NCI-H2171 (cell line): ENCODE data around the gene MATN1.

Source experiments
- DNase-seq: peaks from one replicate; lab custom pipeline; 2025; lab: John Stamatoyannopoulos, UW

MATN1 gene

DNA sequence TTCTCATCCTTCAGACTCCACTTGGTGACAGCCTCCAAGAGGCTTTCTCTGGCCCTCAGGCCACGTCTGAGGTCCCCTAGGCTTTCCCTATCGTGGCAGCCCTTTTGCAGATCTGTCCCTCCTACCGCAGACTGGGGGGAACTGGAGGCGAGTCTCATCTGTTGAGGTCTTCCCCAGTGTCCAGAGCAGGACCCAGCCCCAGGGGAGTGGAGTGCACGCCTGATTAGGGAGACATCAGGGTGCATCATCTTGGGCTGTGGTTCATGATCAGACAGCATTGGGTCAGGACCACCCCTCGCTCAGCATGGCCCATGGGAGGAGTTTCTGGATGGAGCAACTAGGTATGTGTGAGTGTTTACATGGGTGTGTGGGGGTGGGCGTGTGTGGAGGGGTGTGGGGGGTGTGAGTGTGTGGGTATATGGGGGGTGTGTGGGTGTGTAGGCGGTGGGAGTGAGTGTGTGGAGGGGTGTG, 8.5 kb upstream of the MATN1 start:
- DNase-seq: no peak

DNA sequence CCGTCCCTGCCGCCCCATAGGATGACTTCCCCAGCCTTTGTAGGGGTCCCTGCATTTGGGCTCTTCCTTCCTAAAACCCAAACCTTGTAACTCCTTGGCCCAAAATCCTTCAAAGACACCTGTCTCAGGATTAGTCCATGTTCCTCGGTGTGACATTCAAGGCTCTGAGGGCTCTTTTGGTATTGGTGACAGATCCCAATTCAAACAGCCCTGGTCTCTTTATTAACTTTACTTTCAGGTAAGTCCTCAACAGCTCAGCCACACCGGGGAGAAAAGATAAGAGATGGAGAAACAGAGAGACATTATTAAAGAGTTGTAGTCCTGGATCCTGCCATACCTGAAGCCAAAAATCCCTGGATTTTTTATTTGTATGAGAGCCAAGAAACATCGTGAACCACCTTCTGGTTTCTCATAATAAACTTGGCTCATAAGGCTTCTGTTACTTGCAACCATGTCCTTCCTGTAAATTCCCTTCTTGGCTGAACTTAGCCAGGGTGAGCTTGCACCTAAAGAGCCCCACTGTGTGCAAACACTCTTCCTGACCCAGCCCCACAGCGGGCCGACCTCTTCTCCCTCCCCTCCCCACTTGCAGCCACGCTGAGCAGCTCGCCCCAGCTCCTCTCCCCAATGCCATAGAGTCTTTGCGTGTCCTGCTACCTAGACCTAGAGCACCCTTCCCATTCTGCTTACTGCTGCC, 7.9 kb upstream of the MATN1 start:
- no peak for DNase-seq

DNA sequence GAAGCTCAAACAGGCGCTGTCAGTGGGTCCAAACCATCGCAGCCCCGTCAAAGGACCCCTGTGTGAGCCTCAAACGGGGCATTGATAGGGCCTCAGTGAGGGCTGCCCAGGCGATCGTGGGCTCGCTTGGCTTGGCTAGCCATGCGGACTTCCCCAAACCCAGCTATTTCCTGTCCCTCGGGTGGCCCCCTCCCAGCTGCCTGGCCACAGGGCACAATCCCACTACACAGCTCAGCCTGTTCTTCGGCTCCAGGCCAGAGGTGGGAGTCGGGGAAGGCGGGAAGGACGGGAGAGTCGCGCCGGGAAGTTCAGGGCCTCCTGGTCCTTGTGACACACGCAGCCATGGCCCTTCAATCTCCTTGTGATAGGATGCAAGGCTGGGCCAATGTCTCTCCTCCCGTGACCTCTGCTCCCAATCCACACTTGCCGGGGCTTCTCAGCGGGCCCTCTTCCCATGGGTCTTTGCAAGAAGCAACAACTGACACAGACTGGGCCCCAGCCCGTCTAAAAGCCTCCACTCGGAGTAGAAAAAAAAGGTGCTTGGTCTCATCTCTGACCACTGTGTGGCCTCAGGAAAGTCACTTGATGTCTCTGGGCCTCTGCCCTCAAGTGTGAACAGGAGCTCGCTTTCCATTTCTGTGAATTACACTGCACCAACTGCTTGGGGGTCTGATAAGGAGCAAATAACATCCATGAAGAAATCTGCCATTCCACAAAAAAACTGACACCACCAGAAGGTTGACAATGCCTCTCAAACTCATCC, 7.1 kb upstream of the MATN1 start:
- DNase-seq: no peak

DNA sequence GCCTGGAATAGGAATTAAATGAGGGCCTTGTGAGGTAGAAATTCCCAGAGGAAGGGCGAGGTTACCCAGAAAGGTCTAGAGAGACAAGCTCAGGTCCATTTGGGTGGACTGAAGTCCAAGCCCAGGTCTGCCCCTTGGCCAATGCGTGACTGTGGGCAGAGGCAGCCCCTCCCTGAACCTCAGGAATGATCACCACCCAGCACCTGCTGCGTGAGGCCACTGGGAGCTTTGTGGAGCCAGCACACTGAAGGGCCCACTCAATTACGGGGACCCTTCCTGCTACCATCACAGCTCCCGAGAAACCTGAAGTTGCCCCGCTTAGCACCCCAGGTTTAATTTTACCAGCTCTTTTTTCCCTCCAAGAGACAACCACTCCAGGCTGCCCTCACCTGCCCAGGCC, 6.5 kb upstream of the MATN1 start:
- DNase-seq: no peak

DNA sequence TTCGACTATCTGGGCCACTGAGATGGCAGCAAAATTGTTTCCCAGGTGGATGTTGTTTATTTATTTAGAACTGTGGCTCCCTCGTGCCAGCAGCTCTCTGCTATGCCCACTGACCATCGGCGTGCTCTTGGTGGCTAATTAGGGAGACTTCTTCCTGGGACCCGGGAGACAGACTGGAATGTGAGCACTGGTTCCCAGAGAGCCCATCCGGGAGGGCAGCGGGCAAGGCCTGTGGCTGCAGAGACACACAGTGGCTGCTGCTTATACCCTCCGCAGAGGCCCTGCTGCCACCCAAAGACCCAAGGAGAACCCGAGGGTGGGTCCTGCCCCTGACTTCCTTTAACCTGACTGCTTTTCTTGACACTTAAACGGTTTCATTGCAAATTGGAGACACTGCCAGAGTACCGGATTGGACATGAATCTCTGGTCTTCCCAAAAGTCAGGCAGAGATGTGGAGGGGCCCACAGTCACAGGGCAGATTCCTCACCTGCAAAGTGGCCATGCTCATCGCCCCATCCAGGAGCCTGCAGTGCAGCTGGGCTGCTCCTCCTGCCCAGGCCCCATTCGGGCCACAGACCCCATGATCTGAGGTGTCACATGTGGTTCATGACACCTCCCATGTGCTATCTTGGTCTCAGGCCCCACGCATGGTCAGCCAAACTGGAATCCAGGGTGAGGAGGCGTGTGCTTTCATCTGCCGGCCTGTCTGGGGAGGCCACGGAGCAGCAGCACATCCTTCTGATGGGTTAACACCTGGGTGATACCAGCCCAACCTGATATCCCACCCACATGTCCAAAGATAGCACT, 5.7 kb upstream of the MATN1 start:
- DNase-seq: no peak

DNA sequence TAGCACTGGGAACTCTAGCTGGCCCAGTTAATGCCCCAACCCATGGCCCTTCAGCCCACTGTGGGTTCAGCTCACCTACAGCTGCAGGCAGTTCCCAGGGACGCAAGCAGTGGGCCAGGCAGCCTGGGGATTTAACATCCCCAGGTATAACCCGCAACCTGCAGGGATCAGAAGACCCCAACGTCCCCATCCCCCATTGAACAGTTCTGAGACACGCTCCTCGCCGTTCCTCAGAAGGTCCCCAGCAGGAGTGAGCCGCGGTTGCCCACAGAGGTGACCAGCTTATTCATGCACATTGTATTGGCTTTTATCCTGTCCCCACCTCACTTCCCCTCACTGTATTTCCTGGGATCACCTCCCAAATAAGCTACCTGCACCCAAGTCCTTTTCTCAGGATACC, 5.0 kb upstream of the MATN1 start:
- no peak for DNase-seq

DNA sequence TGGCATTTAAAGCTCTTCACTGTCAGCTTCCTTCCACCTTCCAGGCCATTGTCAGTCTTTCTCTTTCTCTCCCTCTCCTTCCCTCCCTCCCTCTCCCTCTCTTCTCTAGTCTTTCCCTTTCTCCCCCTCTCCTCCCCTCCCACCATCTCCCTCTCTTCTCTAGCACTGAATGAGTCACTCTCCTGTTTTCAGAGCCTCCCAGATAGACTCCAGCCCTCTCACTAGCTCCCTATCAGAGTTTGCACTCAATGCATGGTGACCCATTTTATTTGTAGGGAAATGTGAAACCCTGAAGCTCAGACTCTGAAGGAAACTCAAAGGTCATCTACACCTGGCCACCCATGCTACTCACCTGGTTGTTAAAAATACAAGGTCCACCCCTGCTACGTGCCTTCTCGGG, 4.4 kb upstream of the MATN1 start:
- DNase-seq: no peak

DNA sequence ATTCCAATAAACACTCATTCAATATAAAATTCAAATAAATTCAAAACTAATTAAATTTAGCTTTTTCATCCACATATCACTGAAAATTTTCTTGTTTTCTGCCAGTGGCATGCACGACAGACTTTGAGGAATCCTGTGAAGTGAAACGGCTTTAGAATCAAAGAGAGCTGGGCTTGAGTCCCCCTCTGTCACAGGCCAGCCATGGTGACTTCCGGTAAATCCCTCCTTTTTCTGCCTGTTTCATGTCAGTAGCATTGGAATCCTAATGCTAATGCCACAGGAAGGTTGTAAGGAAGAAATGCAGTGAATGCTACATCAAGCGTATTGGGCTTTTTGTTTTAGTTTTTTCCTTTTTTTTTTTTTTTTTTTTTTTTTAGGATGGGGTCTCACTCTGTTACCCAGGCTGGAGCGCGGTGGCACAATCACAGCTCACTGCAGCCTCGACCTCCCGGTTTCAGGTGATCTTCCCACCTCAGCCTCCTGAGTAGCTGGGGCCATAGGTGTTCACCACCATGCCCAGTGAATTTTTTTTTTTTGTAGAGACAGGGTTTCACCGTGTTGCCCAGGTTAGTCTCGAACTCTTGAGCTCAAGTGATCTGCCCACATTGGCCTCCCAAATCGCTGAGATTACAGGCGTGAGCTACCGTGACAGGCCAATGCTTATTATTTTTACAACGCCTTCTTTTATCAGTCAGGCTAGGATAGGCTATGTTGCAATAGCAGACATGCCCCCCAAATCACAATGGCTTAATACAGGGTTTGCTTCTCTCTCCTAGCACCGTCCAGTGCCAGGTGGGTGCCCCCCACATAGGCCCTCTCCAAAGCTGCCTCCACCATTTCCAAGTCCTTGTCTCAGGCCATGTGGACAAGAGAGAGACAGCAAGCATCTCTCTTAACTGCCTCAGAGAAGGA, 3.6 kb upstream of the MATN1 start:
- no peak for DNase-seq

DNA sequence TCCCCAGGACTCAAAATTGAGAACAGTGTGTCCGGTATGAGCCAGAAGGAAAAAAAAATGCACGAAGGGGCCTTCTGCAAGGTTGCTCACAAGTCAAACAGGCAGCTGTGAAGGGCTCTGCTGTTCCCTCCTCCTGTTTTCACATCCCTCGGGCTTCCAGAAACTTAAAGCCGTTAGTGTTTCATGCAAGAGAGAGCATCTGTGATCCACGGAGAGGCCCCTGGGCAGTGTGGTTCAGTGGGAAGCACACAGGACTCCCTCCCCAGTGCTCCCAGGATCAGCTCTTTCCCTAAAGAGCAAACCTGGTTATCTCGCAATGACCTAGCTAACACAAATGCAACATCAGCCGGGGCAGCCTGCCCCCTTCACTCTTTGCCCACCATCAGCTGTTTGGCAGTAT, 2.9 kb upstream of the MATN1 start:
- DNase-seq: no peak

DNA sequence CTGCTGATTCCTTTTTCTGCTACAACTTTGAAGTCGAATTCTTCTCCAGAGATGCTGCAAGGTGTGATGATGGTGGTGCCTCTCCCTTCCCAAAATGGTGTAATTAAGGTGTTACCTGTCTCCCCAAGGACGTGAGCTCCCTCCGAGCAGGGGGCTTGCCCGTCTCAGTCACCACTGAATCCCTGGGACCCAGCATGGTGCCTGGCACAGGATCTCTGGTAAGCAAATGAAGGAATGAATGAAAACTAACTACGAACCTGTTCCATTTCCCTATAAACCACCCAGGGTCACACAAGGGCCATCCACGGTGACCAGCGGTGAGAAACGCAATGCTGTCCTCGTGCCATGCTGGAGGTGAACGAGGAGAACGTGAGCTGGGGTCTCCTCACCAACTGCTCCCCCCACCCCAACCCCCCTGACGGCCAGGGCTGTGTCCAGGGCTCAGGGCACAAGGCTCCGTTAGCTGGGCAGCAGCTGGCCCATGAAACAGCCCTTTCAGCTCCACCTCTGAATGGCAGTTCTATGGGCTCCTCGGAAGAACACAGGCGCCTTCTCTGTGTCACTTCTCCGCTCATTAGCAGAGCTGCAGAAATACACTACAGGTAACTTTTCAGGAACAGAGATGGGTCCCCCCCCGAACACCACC, 2.2 kb upstream of the MATN1 start:
- DNase-seq: no peak

DNA sequence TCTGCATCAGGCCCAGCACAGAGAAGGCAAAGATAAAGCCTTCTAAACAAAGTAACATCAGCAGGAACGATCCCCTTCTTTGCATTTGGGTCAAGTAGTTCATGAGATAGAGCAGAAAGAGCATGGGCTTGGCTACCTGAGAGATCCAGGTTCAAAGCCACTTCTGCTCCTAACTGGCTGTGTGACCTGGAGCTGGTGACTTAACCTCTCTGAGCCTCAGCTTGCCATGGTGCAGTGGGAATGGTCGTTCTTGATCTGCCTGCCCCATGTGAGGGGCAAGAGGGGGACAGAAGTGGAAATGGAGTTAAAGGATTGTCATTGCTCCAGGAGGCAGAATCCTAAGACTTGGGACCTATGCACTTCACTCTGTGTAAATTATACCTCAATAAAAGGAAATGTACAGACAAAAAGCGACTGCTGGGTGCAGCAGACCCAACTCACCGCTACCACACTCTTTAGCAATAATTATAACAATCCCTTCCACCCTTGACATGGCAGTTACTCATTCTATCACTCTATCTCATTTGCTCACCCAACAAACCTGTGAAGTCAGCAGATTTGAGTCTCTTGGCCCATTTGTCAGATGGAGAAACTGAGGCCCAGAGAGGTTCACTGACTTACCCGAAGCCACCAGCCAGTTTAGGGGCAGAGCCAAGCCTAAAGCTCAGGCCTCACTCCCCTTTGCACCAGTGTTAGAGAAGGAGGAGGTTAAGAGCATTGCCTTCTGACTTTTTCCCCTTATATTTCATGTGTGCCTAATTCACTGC, 1.5 kb upstream of the MATN1 start:
- DNase-seq: no peak

DNA sequence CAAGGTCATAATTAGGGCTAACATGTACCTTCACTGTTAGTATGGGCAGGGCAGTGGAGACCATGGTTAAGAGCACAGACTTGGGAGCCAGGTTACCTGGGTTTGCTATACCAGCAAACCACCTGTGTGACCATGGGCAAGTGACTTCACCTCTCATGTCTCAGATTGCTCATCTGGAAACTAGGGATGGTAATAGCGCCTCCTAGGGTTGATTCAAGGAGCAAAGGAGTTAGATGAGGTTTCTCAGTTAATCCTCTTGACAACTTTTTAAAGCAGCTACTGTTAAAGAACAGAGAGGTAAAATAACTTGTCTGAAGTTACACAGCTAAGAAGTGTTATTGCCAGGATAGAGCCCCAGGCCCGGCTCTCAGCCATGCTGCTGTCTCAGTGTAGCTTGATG, 790 bp upstream of the MATN1 start:
- no peak for DNase-seq

DNA sequence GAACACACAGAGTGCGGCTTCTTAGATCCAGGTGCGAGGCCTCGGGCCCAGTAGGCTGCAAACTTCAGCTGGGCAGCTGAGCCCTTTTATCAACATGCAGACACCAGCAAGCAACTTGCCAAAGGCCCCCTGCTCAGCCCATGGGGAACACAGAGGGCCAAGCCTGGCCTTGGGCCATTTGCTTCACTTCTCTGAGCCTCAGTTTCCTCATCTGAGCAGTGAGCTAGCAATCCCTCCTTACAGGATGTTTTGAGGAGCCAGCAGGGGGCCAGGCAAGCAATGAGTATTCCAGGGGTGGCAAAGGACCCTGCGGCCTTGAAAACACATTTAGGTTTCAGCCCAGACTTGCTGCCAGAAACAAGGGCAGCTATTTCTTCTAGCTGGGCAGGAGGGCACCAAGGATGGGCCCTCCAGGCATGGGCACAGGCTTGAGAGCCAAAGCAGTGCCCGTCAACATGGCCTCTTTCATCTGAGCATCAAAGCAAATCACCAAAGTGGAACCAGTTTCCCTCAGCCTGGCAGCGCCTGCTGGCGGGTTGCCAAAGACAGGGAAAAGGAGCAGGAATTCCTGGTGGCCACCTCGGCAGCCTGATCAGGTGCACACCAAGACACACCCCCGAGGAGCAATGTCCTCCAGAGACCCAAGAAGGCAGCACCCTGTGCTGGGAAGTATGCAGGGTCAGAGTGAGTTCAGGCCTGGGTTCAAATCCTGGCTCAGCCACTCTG, 1.4 kb downstream of the MATN1 start:
- no peak for DNase-seq

DNA sequence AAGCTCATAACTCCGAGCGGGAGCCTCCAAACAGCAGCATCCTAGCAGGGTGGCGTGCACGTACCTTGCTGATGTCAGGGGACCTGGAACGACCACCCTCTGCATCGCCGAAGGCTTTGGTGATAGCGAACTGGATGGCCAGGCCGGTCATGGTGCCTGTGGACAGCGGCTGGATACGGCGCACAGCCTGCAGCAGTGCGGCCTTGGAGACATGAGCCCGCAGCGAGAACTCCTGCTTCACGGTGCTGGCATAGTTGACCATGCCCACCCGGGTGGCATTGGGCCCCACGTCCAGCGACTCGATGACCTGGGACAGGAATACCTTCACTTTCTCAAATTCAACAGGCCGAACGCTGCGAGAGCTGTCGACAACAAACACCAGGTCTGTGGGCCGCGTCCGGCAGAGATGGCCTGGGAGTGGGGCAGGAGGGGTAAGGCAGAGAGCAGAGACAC, 2.0 kb downstream of the MATN1 start:
- no peak for DNase-seq

DNA sequence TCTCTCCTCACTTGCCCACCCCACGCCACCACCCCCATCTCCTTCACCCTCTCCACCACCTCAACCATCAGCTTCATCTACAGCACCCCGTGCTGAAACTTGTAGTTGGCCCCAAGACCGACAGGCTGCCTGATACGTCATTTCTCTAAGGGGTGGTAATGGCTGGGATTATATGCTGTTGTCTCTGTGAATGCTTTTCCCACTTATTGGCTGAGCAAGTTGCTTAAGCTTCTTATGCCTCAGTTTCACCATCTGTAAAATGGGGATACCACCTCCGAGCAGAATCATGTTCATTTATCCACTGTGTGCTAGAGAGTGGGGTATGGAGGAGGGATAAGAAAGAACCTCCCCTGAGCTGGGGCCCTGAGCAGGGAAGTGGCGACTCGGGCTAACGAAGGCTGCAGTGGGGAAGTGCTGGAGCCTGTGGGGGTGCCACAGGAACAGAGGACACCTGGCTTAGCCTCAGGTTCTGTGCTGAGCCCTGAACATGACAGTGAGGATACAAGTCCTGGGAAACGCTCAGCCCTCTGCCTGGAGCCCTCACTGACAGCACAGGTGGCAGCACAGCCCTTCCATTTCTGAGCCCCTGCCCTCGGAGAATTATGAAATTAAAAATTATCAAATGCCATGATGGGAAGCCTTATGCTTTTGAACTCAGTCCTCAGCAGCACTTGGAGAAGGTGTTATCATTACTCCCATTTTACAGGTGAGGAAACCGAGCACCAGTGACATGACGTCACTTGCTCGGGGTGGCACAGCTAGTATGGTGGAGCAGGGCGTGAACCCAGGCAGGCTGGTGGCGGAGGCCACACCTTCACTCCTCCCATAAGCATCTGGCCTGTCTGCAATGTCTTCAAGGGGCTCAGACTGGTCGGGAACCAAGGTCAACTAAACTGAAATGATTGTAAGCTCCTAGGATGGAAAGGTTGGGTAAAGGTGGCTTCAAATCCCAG, 2.8 kb downstream of the MATN1 start:
- DNase-seq: no peak

DNA sequence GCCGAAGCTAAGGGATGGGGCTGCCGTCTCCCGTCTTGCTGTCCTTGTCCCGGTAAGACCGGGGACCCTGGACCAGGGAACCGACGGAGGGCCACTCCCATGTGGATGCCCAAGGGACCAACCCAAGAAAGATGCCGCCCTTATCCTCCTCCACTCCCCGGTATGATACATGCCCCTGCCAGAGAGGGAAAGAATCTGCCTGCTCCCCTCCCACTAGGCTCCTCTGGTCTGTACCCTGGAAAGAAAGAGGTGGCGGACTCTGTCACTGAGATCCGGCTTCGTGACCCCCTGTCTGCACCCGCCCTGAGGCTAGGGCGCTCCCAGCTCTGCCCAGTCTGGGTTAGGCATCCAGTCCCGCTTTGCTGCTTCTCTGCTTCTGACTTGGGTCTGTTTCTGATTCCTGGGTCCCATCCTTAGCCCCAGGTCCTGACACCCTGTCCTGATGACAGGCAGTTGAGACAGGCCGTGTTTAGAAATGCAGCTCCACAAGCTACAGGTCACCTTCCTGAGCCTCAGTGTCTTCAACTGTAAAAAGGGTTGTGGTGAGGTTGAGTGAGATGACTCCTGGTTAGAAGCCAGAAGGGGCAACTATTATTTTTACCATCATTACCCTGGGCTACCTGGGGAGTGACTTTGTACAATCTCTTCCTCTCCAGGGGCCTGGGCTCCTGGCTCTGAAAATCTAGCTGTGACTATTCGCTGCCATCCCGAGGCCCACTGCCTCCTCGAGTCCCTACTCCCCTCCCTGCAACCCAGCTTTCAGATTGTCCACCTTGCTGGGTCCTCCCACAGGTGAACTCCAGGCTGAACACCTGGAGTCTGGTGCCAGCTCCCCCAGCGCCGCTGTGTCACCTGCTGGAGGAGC, 3.7 kb downstream of the MATN1 start:
- peak; percentile 70 for DNase-seq

DNA sequence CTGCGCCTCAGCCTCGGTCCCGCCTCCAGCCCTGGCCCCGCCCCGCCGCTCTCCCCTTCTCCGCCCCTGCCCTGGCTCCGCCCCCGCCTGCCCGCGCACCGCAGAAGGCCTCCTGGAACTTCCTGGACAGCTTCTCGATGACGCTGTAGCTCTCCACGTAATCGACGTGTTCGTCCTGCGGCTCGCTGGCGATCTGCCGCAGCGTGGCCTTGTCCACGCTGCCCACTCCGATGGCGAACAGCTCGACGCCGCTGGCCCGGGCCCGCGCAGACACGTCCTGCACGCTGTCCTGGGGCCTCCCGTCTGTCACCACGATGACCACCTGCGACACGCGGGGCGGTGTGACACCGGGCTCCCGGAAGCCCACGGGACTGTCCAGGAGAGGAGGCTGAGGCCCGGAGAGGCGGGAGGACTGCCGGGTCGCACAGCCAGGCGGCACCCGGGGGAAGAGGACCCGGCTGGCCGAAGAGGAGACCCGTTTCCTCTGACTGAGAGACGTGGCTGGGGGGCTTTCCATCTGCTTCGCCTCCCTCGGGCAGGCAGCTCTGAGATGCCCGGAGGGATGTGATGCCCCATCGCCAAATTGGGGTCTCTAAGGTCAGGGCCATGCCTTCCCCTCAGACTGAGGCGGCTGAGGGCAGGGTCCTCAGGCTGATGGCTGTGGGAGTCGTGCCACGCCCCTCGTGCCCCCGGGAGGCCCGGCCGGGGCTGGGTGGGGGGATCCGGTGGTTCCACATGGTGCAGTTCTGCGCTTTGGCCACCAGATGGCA, 4.6 kb downstream of the MATN1 start:
- no peak for DNase-seq
